Endothelial cell of umbilical vein (primary cell): ENCODE data around the gene ISM2. TPM values are rescaled to one million over a fixed set of nuclear protein-coding genes. Genes with fewer than 3 reads are reported as not detected.

Experiments
- BruUV-seq: library from RNA; stranded (reverse); fragments of 400-500 nt; replicated peaks from 2 replicates; lab custom pipeline; 2021; lab: Mats Ljungman, UMichigan
- CTCF ChIA-PET: fragments of 300-600, 350-600 bp; sonication (Branson Sonifier 250); formaldehyde crosslinking; loops from one replicate; lab custom pipeline; 2021; ENCODE audit warnings: antibody characterized with exemption, inconsistent platforms; lab: Charles Lee
- POLR2A ChIA-PET: fragments of 300-600, 350-600 bp; sonication (Branson Sonifier 250); formaldehyde crosslinking; loops from one replicate; lab custom pipeline; 2021; ENCODE audit warnings: antibody characterized with exemption, inconsistent platforms; lab: Charles Lee
- DNase-seq: peaks from one replicate; pipeline ENCODE4 v3.0.0-alpha.2; 2011; ENCODE audit warnings: low read depth, low spot score
- FAIRE-seq: peaks from 2 replicates; lab custom pipeline; 2011; peaks lifted over from hg19 to GRCh38; lab: Jason Lieb, UNC
- H2AFZ ChIP-seq: 2 replicates; pipeline ENCODE4 v1.6.0; 2012; ENCODE audit warnings: low read depth, low read length, control low read depth, inconsistent platforms
- H3K27ac ChIP-seq: 2 replicates; pipeline ENCODE4 v1.5.1; 2011; ENCODE audit warnings: low read depth, mild to moderate bottlenecking, control low read depth, low read length, moderate library complexity; ENCODE audit not compliant: insufficient read depth
- H3K27me3 ChIP-seq, 2 experiments: 2 replicates each; pipeline versions ENCODE4 v1.6.0 to v1.6.1; 2011; ENCODE audit warnings: low read length in 2 of 2, mixed read lengths in 1 of 2; ENCODE audit not compliant: control insufficient read depth in 2 of 2, insufficient read depth in 2 of 2
- H3K36me3 ChIP-seq, 2 experiments: 2 replicates in 1 of 2; 3 replicates in 1 of 2; pipeline ENCODE4 v1.5.1; 2011; ENCODE audit warnings: low read length in 2 of 2, mild to moderate bottlenecking in 1 of 2, moderate library complexity in 1 of 2; ENCODE audit not compliant: control insufficient read depth in 2 of 2, insufficient read depth in 2 of 2; ENCODE audit errors: extremely low read depth in 1 of 2
- H3K4me1 ChIP-seq: 3 replicates; pipeline ENCODE4 v1.5.1; 2011; ENCODE audit warnings: mild to moderate bottlenecking, low read length; ENCODE audit not compliant: control insufficient read depth, insufficient read depth; ENCODE audit errors: extremely low read depth
- H3K4me2 ChIP-seq: 2 replicates; pipeline ENCODE4 v1.6.1; 2011; ENCODE audit warnings: low read length, control low read depth, mixed read lengths; ENCODE audit not compliant: insufficient read depth
- H3K4me3 ChIP-seq, 3 experiments: fragments of 200-600 bp in 1 of 3; sonication (generic), shearing (Covaris generic) in 1 of 3; replicated peaks in 1 of 3; 2 replicates each; pipeline ENCODE4 v1.5.1; 2011 to 2016; ENCODE audit warnings: control low read depth in 3 of 3, low read length in 3 of 3, mild to moderate bottlenecking in 2 of 3, inconsistent platforms in 1 of 3, low read depth in 1 of 3, moderate library complexity in 1 of 3; ENCODE audit not compliant: insufficient read depth in 1 of 3
- H3K79me2 ChIP-seq: 2 replicates; pipeline ENCODE4 v1.6.0; 2012; ENCODE audit warnings: low read length, inconsistent platforms; ENCODE audit not compliant: control insufficient read depth, insufficient read depth
- H3K9ac ChIP-seq: replicated peaks from 2 replicates; pipeline ENCODE3; 2011; ENCODE audit warnings: low read length, control low read depth; ENCODE audit not compliant: insufficient read depth; ENCODE audit errors: extremely low read depth
- H3K9me1 ChIP-seq: replicated peaks from 3 replicates; pipeline ENCODE4 v1.6.0; 2011; ENCODE audit warnings: mild to moderate bottlenecking, low read length; ENCODE audit not compliant: control insufficient read depth, insufficient read depth; ENCODE audit errors: extremely low read depth
- H3K9me3 ChIP-seq: replicated peaks from 2 replicates; pipeline ENCODE4 v1.5.1; 2012; ENCODE audit warnings: low read length, inconsistent platforms; ENCODE audit not compliant: control insufficient read depth, insufficient read depth
- H4K20me1 ChIP-seq: replicated peaks from 2 replicates; pipeline ENCODE3; 2011; ENCODE audit warnings: mild to moderate bottlenecking, low read length; ENCODE audit not compliant: control insufficient read depth, insufficient read depth; ENCODE audit errors: extremely low read depth
- CTCF ChIP-seq, 2 donors: IDR thresholded peaks; 1 replicate in 1 of 2; 2 replicates in 1 of 2; pipeline ENCODE4 v1.5.1; 2011; ENCODE audit warnings: low read length in 2 of 2, mild to moderate bottlenecking in 2 of 2, moderate library complexity in 2 of 2, control low read depth in 1 of 2, inconsistent platforms in 1 of 2, low read depth in 1 of 2; ENCODE audit not compliant: insufficient read depth in 1 of 2; ENCODE audit errors: extremely low read depth in 1 of 2
- EZH2 ChIP-seq: IDR thresholded peaks from 2 replicates; pipeline ENCODE4 v1.6.1; 2012; ENCODE audit warnings: borderline replicate concordance, low read depth, mild to moderate bottlenecking, moderate library complexity, low read length, inconsistent platforms; ENCODE audit not compliant: severe bottlenecking
- FOS ChIP-seq: IDR thresholded peaks from 2 replicates; pipeline ENCODE4 v1.6.1; 2011; ENCODE audit warnings: mild to moderate bottlenecking, low read length, moderate library complexity, borderline replicate concordance; ENCODE audit not compliant: insufficient read depth
- GATA2 ChIP-seq: IDR thresholded peaks from 2 replicates; pipeline ENCODE4 v1.7.0; 2011; ENCODE audit warnings: low read depth, mild to moderate bottlenecking, moderate library complexity, mixed read lengths, low read length; ENCODE audit not compliant: insufficient read length, insufficient read depth
- JUN ChIP-seq: IDR thresholded peaks from 2 replicates; pipeline ENCODE4 v1.6.1; 2011; ENCODE audit warnings: borderline replicate concordance, low read depth; ENCODE audit not compliant: insufficient read length, insufficient read depth
- MAX ChIP-seq: IDR thresholded peaks from 2 replicates; pipeline ENCODE4 v1.6.1; 2011; ENCODE audit not compliant: insufficient read depth, insufficient read length
- MYC ChIP-seq: IDR thresholded peaks from one replicate; pipeline ENCODE4 v1.6.1; 2011; ENCODE audit warnings: mild to moderate bottlenecking, low read depth, low read length
- POLR2A ChIP-seq: IDR thresholded peaks from 2 replicates; pipeline ENCODE4 v1.6.1; 2012; ENCODE audit warnings: low read depth, mild to moderate bottlenecking, control low read depth, low read length
- POLR2AphosphoS5 ChIP-seq: IDR thresholded peaks from 2 replicates; pipeline ENCODE4 v1.6.1; 2012; ENCODE audit warnings: low read depth, mild to moderate bottlenecking, control low read depth, low read length, moderate library complexity; ENCODE audit not compliant: insufficient read depth
- dilution Hi-C: fragments of 300-500 bp; cut with MboI; formaldehyde crosslinking; loops from one replicate; pipeline ENCODE4 v1.15.0; 2019; ENCODE audit warnings: low sequenced_read_pairs; ENCODE audit not compliant: extremely low pct_ligation_motif_present
- intact Hi-C: fragments of 100-400 bp; cut with micrococcal nuclease; formaldehyde crosslinking; loops from one replicate; pipeline ENCODE4 v1.10.0; 2022
- polyA plus RNA-seq, 4 experiments: library from polyadenylated mRNA; depleted of rRNA in 3 of 4; stranded (reverse) in 3 of 4; unstranded in 1 of 4; fragments of >200 nt; gene quantifications; 2 replicates each; pipeline versions ENCODE4 v1.2.1 to v1.2.3, GENCODE V29; 2011 to 2012; ENCODE audit warnings: missing spikeins in 1 of 4
- total RNA-seq: library from RNA; stranded (reverse); gene quantifications from 2 replicates; pipeline ENCODE4 v1.2.3, GENCODE V29; 2021

Gene ISM2
- total and polyA plus RNA-seq, 2 donors (not counting 3 experiments of a cell fraction or from before 2014, with no cell fraction given) = not detected

GRCh38 chr14:77526266-77526665 lies 27.6 kb upstream of the ISM2 start:
- no peaks in the 10 kb centered on the region for H3K27me3 ChIP-seq
- peaks cover 4% of the 10 kb centered on the region for H3K79me2 ChIP-seq
- no peak for TF ChIP-seq MAX
- no peak for TF ChIP-seq POLR2AphosphoS5
- TF ChIP-seq GATA2 = no peak
- TF ChIP-seq EZH2 = no peak
- no peak for TF ChIP-seq FOS
- no peak for TF ChIP-seq MYC
- no peak for TF ChIP-seq POLR2A
- TF ChIP-seq JUN = no peak
- no peak for TF ChIP-seq CTCF (IDR thresholded peaks at IDR 0.05; ENCODE audit: extremely low read depth in 1 of 2, insufficient read depth in 1 of 2, low read depth in 1 of 2, low read length in 2 of 2)
- H3K4me1 ChIP-seq = peaks cover 6% of the 10 kb centered on the region
- no peaks in the 10 kb centered on the region for H3K9me1 ChIP-seq
- FAIRE-seq (no peak), DNase-seq (no peak)
- H4K20me1 ChIP-seq = no peaks in the 10 kb centered on the region
- no peak overlapping the region for H3K4me3 ChIP-seq
- H2AFZ ChIP-seq = no peak overlapping the region
- dilution Hi-C loops (no loop called here), intact Hi-C loops (no loop called here)
- POLR2A ChIA-PET = no interaction called here
- CTCF ChIA-PET = no interaction called here
- H3K4me2 ChIP-seq = no peak overlapping the region
- H3K27ac ChIP-seq = no peak overlapping the region
- no TSS peak for BruUV-seq
- H3K9ac ChIP-seq = no peak overlapping the region
- no peaks in the 10 kb centered on the region for H3K9me3 ChIP-seq
- peaks cover 0 to 3% of the 10 kb centered on the region in 2 experiments for H3K36me3 ChIP-seq
